H1 (cell line): ENCODE data around the gene SLC16A6. TPM values are rescaled to one million over a fixed set of nuclear protein-coding genes. Genes with fewer than 3 reads are reported as not detected.

Source experiments
- CTCF ChIA-PET: fragments of 300-600 bp; sonication (Branson Sonifier 250); formaldehyde crosslinking; loops from one replicate; lab custom pipeline; 2021; ENCODE audit not compliant: partially characterized antibody; lab: Charles Lee
- POLR2A ChIA-PET: fragments of 300-600 bp; sonication (Branson Sonifier 250); formaldehyde crosslinking; loops from one replicate; lab custom pipeline; 2021; ENCODE audit warnings: inconsistent platforms; ENCODE audit not compliant: partially characterized antibody; lab: Charles Lee
- DNase-seq, 2 experiments: peaks; one replicate each; pipeline versions ENCODE4 v3.0.0 to v3.0.0-alpha.2; 2010 to 2022; ENCODE audit warnings: low spot score in 2 of 2, low read depth in 1 of 2, mixed read lengths in 1 of 2
- FAIRE-seq: peaks from 2 replicates; lab custom pipeline; 2011; peaks lifted over from hg19 to GRCh38; lab: Jason Lieb, UNC
- H2AFZ ChIP-seq: 2 replicates; pipeline ENCODE4 v1.8.1; 2012; ENCODE audit warnings: low read length, inconsistent platforms
- H2AK5ac ChIP-seq: 2 replicates; pipeline ENCODE4 v1.6.1; 2013; ENCODE audit warnings: low read depth, low read length
- H2BK120ac ChIP-seq: replicated peaks from 2 replicates; pipeline ENCODE3; 2013; ENCODE audit warnings: low read depth, low read length, inconsistent platforms
- H2BK12ac ChIP-seq: 2 replicates; pipeline ENCODE4 v1.6.1; 2013; ENCODE audit warnings: low read depth, low read length
- H2BK15ac ChIP-seq: 2 replicates; pipeline ENCODE4 v1.6.1; 2013; ENCODE audit warnings: low read length
- H2BK20ac ChIP-seq: 2 replicates; pipeline ENCODE4 v1.6.1; 2013; ENCODE audit warnings: low read length
- H2BK5ac ChIP-seq: 2 replicates; pipeline ENCODE4 v1.6.1; 2013; ENCODE audit warnings: low read depth, low read length
- H3K14ac ChIP-seq: 2 replicates; pipeline ENCODE4 v1.6.1; 2013; ENCODE audit warnings: inconsistent platforms; ENCODE audit not compliant: insufficient read length
- H3K18ac ChIP-seq: 2 replicates; pipeline ENCODE4 v1.6.1; 2013; ENCODE audit warnings: low read length; ENCODE audit errors: extremely low read depth
- H3K23ac ChIP-seq: 2 replicates; pipeline ENCODE4 v1.6.1; 2013; ENCODE audit warnings: inconsistent platforms; ENCODE audit not compliant: insufficient read length
- H3K23me2 ChIP-seq: 2 replicates; pipeline ENCODE4 v1.6.1; 2013; ENCODE audit warnings: low read depth, low read length
- H3K27ac ChIP-seq: 2 replicates; pipeline ENCODE4 v1.6.1; 2011; ENCODE audit warnings: low read depth, low read length, inconsistent platforms
- H3K27me3 ChIP-seq, 4 experiments: replicated peaks in 1 of 4; 1 replicate in 1 of 4; 2 replicates in 3 of 4; pipeline versions ENCODE4 v1.6.1 to v1.8.1; 2011 to 2013; ENCODE audit warnings: low read length in 3 of 4, mild to moderate bottlenecking in 3 of 4, inconsistent platforms in 2 of 4, mixed read lengths in 2 of 4, moderate library complexity in 1 of 4; ENCODE audit not compliant: control insufficient read depth in 3 of 4, insufficient read depth in 3 of 4; ENCODE audit errors: extremely low read depth in 1 of 4
- H3K36me3 ChIP-seq, 4 experiments: 2 replicates each; pipeline versions ENCODE4 v1.6.1 to v1.8.1; 2011 to 2013; ENCODE audit warnings: mild to moderate bottlenecking in 4 of 4, low read length in 3 of 4, moderate library complexity in 2 of 4, control low read depth in 1 of 4, inconsistent platforms in 1 of 4; ENCODE audit not compliant: insufficient read depth in 4 of 4, control insufficient read depth in 2 of 4
- H3K4ac ChIP-seq: replicated peaks from 2 replicates; pipeline ENCODE3; 2013; ENCODE audit warnings: low read length, low read depth, mixed read lengths, inconsistent platforms; ENCODE audit not compliant: insufficient read length
- H3K4me1 ChIP-seq, 4 experiments: replicated peaks in 1 of 4; 1 replicate in 1 of 4; 2 replicates in 3 of 4; pipeline versions ENCODE4 v1.6.1 to v1.8.1; 2011 to 2013; ENCODE audit warnings: low read length in 3 of 4, inconsistent platforms in 2 of 4, mixed read lengths in 1 of 4; ENCODE audit not compliant: insufficient read depth in 4 of 4, control insufficient read depth in 3 of 4
- H3K4me2 ChIP-seq, 2 experiments: 2 replicates each; pipeline versions ENCODE4 v1.6.1 to v1.8.1; 2011 to 2013; ENCODE audit warnings: low read depth in 2 of 2, low read length in 2 of 2, control low read depth in 1 of 2, inconsistent platforms in 1 of 2, mild to moderate bottlenecking in 1 of 2; ENCODE audit not compliant: insufficient read depth in 1 of 2
- H3K4me3 ChIP-seq, 4 experiments: fragments of 200-600, 300-600 bp in 1 of 4; sonication (generic), shearing (Covaris generic), sonication (Bioruptor Twin) in 1 of 4; 2 replicates each; pipeline versions ENCODE4 v1.5.1 to v1.8.1; 2011 to 2016; ENCODE audit warnings: low read length in 4 of 4, low read depth in 3 of 4, control low read depth in 2 of 4, inconsistent platforms in 2 of 4, mild to moderate bottlenecking in 2 of 4, mixed read lengths in 1 of 4, moderate library complexity in 1 of 4; ENCODE audit not compliant: insufficient read depth in 2 of 4; ENCODE audit errors: extremely low read depth in 1 of 4
- H3K56ac ChIP-seq: replicated peaks from 2 replicates; pipeline ENCODE3; 2013; ENCODE audit warnings: low read depth, mild to moderate bottlenecking, mixed read lengths, low read length, inconsistent platforms; ENCODE audit not compliant: insufficient read length
- H3K79me1 ChIP-seq: 2 replicates; pipeline ENCODE4 v1.6.1; 2013; ENCODE audit warnings: low read depth, low read length, control low read depth
- H3K79me2 ChIP-seq, 2 experiments: 2 replicates each; pipeline versions ENCODE4 v1.6.1 to v1.8.1; 2012 to 2013; ENCODE audit warnings: low read length in 2 of 2, mild to moderate bottlenecking in 2 of 2, inconsistent platforms in 1 of 2; ENCODE audit not compliant: insufficient read depth in 2 of 2, control insufficient read depth in 1 of 2
- H3K9ac ChIP-seq, 4 experiments: replicated peaks in 1 of 4; 1 replicate in 1 of 4; 2 replicates in 3 of 4; pipeline versions ENCODE4 v1.6.1 to v1.8.1; 2011 to 2013; ENCODE audit warnings: low read depth in 3 of 4, low read length in 3 of 4, control low read depth in 2 of 4, mild to moderate bottlenecking in 2 of 4, moderate library complexity in 2 of 4, inconsistent platforms in 1 of 4; ENCODE audit errors: extremely low read depth in 1 of 4
- H3K9me3 ChIP-seq, 2 experiments: 2 replicates each; pipeline versions ENCODE4 v1.6.1 to v1.8.1; 2012 to 2013; ENCODE audit warnings: mild to moderate bottlenecking in 2 of 2, moderate library complexity in 2 of 2, control low read depth in 1 of 2, inconsistent platforms in 1 of 2, low read depth in 1 of 2, low read length in 1 of 2, mixed read lengths in 1 of 2; ENCODE audit not compliant: insufficient read depth in 2 of 2
- H4K20me1 ChIP-seq, 2 experiments: replicated peaks in 1 of 2; 2 replicates each; pipeline versions ENCODE3 to v1.8.1; 2011 to 2013; ENCODE audit warnings: inconsistent platforms in 2 of 2, low read length in 2 of 2, mild to moderate bottlenecking in 1 of 2; ENCODE audit not compliant: insufficient read depth in 2 of 2, control insufficient read depth in 1 of 2
- H4K5ac ChIP-seq: 2 replicates; pipeline ENCODE4 v1.6.1; 2013; ENCODE audit warnings: low read length, low read depth, mixed read lengths, inconsistent platforms; ENCODE audit not compliant: insufficient read length
- H4K8ac ChIP-seq: 2 replicates; pipeline ENCODE4 v1.8.0; 2013; ENCODE audit warnings: mild to moderate bottlenecking, moderate library complexity, low read length, inconsistent platforms; ENCODE audit not compliant: insufficient read depth; ENCODE audit errors: extremely low read depth
- H4K91ac ChIP-seq: replicated peaks from 2 replicates; pipeline ENCODE3; 2013; ENCODE audit warnings: low read length, mixed read lengths, inconsistent platforms; ENCODE audit not compliant: insufficient read length
- CHD1 ChIP-seq: IDR thresholded peaks from 2 replicates; pipeline ENCODE4 v1.6.1; 2012; ENCODE audit warnings: low read depth, low read length, improper control_type of control experiment
- CHD2 ChIP-seq: IDR thresholded peaks from 2 replicates; pipeline ENCODE4 v1.6.1; 2012; ENCODE audit warnings: low read length, improper control_type of control experiment
- CTBP2 ChIP-seq: IDR thresholded peaks from 2 replicates; pipeline ENCODE4 v1.7.0; 2011; ENCODE audit warnings: borderline replicate concordance, mild to moderate bottlenecking, moderate library complexity, mixed read lengths, low read length; ENCODE audit not compliant: insufficient read depth, insufficient read length
- EP300 ChIP-seq, 2 experiments: IDR thresholded peaks; 1 replicate in 1 of 2; 2 replicates in 1 of 2; pipeline ENCODE4 v1.6.1; 2011 to 2012; ENCODE audit warnings: low read depth in 2 of 2, low read length in 2 of 2, mild to moderate bottlenecking in 2 of 2, borderline replicate concordance in 1 of 2, inconsistent platforms in 1 of 2, moderate library complexity in 1 of 2
- GABPA ChIP-seq: IDR thresholded peaks from 2 replicates; pipeline ENCODE4 v1.6.1; 2011; ENCODE audit warnings: mild to moderate bottlenecking, low read length, moderate library complexity, borderline replicate concordance; ENCODE audit not compliant: insufficient read depth
- GTF2F1 ChIP-seq: IDR thresholded peaks from 2 replicates; pipeline ENCODE4 v1.6.1; 2012; ENCODE audit warnings: low read depth, low read length, improper control_type of control experiment, borderline replicate concordance
- RNF2 ChIP-seq: fragments of 200-900, 300-1000 bp; sonication (generic); IDR thresholded peaks from 2 replicates; pipeline ENCODE4 v1.7.1; 2016; ENCODE audit warnings: borderline replicate concordance, low read depth, mild to moderate bottlenecking, antibody characterized with exemption, low read length; ENCODE audit not compliant: poor library complexity, severe bottlenecking; ENCODE audit errors: missing control alignments
- RXRA ChIP-seq: IDR thresholded peaks from 2 replicates; pipeline ENCODE4 v1.6.1; 2011; ENCODE audit warnings: low read depth, mild to moderate bottlenecking, low read length, moderate library complexity; ENCODE audit not compliant: insufficient read depth
- SP2 ChIP-seq: IDR thresholded peaks from 2 replicates; pipeline ENCODE4 v1.6.1; 2012; ENCODE audit warnings: mild to moderate bottlenecking, low read length, inconsistent platforms
- TAF7 ChIP-seq: optimal IDR thresholded peaks from 2 replicates; pipeline ENCODE3; 2011; ENCODE audit warnings: low read depth, mild to moderate bottlenecking, inconsistent platforms, low read length, moderate library complexity, borderline replicate concordance
- YY1 ChIP-seq: IDR thresholded peaks from 2 replicates; pipeline ENCODE4 v1.6.1; 2011; ENCODE audit warnings: low read depth, mild to moderate bottlenecking, low read length
- ZNF274 ChIP-seq: IDR thresholded peaks from 2 replicates; pipeline ENCODE4 v1.7.0; 2012; ENCODE audit warnings: low read length, borderline replicate concordance; ENCODE audit errors: extremely low read depth
- WGBS, 2 experiments: shearing (Covaris generic) in 1 of 2; methylation state at CpG; one replicate each; pipeline versions ENCODE4 v1.1.6 to v1.1.7; 2013 to 2015; ENCODE audit warnings: low lambda C conversion rate in 2 of 2, mixed read lengths in 2 of 2, inconsistent platforms in 1 of 2, low coverage in 1 of 2, missing lambda C conversion rate in 1 of 2; ENCODE audit not compliant: insufficient replicate concordance in 2 of 2, insufficient coverage in 1 of 2, insufficient read length in 1 of 2; ENCODE audit errors: extremely low coverage in 1 of 2, missing lambda C conversion rate in 1 of 2; 5-methylcytosine and 5-hydroxymethylcytosine counted together
- polyA plus RNA-seq, 7 experiments: library from polyadenylated mRNA; depleted of rRNA in 3 of 7; stranded (reverse) in 5 of 7; unstranded in 2 of 7; fragments of >200 nt in 5 of 7; fragments of 200-250 nt in 2 of 7; gene quantifications; 1 replicate in 5 of 7; 2 replicates in 1 of 7; 4 replicates in 1 of 7; pipeline versions ENCODE4 v1.2.1 to v1.2.3, GENCODE V29; 2011 to 2013; ENCODE audit warnings: missing spikeins in 2 of 7, mixed read lengths in 2 of 7
- total RNA-seq: library from RNA; stranded (reverse); fragmentation: NEBNext Ultra II Directional; extraction: Animal tissue kit (Norgen Biotek cat#: 25700); gene quantifications from 2 replicates; pipeline ENCODE4 v1.2.1, GENCODE V29; 2021
- TF ChIP-seq, protein P1 (sequence below): IDR thresholded peaks from 2 replicates; pipeline ENCODE4 v1.6.1; 2011; ENCODE audit warnings: low read length, improper control_type of control experiment

The SLC16A6 gene
- total and polyA plus RNA-seq, 2 of the 8 experiments (the other 6 are each of a cell fraction or from before 2014, with no cell fraction given): 0.17 to 0.22 TPM

DNA sequence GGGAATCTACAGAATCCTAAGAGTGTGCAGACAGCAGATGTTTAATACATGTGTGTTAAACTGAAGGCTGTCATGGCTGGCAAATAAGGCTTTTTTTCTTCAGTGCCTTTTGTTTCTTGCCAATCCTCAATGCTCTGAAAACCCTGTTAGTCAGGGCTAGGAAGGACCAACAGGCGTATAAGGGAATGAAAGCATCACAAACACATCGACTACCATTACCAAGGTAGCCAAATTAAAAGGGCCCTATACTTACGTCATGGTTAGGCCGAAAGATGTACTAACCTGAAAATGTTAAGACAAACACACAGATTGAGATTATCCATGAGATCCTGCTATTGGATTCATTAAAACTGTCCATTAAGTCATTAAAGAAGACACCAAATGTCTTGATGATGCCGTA is 13.1 kb downstream of the SLC16A6 start:
- no peak overlapping the region for H2AK5ac ChIP-seq
- H3K79me1 ChIP-seq: no peaks in the 10 kb centered on the region
- H3K9ac ChIP-seq: no peak overlapping the region
- no peak overlapping the region for H2BK12ac ChIP-seq
- H3K9me3 ChIP-seq: peaks cover 0 to 8% of the 10 kb centered on the region in 2 experiments; a peak in 3 of 4 replicates
- H3K23ac ChIP-seq: no peak overlapping the region
- H2AFZ ChIP-seq: no peak overlapping the region
- no peak overlapping the region for H2BK15ac ChIP-seq
- H4K20me1 ChIP-seq: no peaks in the 10 kb centered on the region
- WGBS, 2 experiments: 93% methylated on average over 5 of the region's 5 CpGs; no CpG with 5 or more reads in 1 of the 2 experiments
- H3K4ac ChIP-seq: no peak overlapping the region
- H4K5ac ChIP-seq: no peak overlapping the region
- H2BK20ac ChIP-seq: no peak overlapping the region
- no peak overlapping the region for H3K4me3 ChIP-seq
- ChIA-PET CTCF (interaction anchor here (0.8 kb wide), 1 partner anchor 122 kb away, joined by 3 read pairs; no protein-coding TSS in a partner anchor), POLR2A (no interaction called here)
- no peaks in the 10 kb centered on the region for H3K27me3 ChIP-seq
- no peak for FAIRE-seq
- no peak overlapping the region for H3K27ac ChIP-seq
- DNase-seq: no peak
- H3K4me1 ChIP-seq: no peaks in the 10 kb centered on the region
- no peak overlapping the region for H2BK5ac ChIP-seq
- no peaks in the 10 kb centered on the region for H3K36me3 ChIP-seq
- no peak overlapping the region for H3K4me2 ChIP-seq
- H3K79me2 ChIP-seq: no peaks in the 10 kb centered on the region
- no peak overlapping the region for H4K8ac ChIP-seq
- H3K56ac ChIP-seq: no peak overlapping the region
- no peak overlapping the region for H3K18ac ChIP-seq
- no peak overlapping the region for H3K14ac ChIP-seq
- no peaks in the 10 kb centered on the region for H3K23me2 ChIP-seq
- no peak overlapping the region for H4K91ac ChIP-seq
- no peak overlapping the region for H2BK120ac ChIP-seq
- TF ChIP-seq EP300 (IDR thresholded peaks at IDR 0.05; ENCODE audit: borderline replicate concordance in 1 of 2, low read depth in 2 of 2, low read length in 2 of 2) (no peak), GABPA (no peak), GTF2F1 (no peak), YY1 (no peak), RNF2 (no peak), RXRA (no peak), CHD1 (no peak), ZNF274 (no peak), SP2 (no peak), TAF7 (no peak), CTBP2 (no peak), CHD2 (no peak)
- TF ChIP-seq, protein P1, sequence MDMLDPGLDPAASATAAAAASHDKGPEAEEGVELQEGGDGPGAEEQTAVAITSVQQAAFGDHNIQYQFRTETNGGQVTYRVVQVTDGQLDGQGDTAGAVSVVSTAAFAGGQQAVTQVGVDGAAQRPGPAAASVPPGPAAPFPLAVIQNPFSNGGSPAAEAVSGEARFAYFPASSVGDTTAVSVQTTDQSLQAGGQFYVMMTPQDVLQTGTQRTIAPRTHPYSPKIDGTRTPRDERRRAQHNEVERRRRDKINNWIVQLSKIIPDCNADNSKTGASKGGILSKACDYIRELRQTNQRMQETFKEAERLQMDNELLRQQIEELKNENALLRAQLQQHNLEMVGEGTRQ: no peak
